ENCODE data around the gene INHBE.
A peak's percentile ranks its signal among the peaks of the same experiment; 100 is the strongest.

INHBE gene

DNA sequence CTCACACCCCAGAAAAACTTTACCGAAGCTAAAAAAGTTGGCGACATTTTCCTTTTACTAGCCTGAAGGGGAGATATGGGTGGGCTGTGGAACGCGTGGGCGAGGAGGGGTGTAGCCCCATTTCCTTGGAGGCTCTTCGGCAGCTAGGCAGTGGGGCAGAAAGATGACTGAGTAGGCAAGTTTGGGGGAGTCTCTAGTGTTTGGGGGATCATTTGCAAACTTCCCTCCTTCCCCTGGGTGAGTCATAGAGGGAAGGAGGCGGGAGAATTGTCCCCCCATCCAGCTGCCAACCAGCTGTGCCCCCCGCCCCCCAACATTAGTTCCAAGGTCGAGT lies 6.8 kb downstream of the INHBE start:
- no peak for DNase-seq

GRCh38 chr12:57462251-57462911 lies 7.3 kb downstream of the INHBE start:
- DNase-seq = peak; percentile 92

GRCh38 chr12:57462912-57463253 lies 7.8 kb downstream of the INHBE start:
- no peak for DNase-seq

DNA sequence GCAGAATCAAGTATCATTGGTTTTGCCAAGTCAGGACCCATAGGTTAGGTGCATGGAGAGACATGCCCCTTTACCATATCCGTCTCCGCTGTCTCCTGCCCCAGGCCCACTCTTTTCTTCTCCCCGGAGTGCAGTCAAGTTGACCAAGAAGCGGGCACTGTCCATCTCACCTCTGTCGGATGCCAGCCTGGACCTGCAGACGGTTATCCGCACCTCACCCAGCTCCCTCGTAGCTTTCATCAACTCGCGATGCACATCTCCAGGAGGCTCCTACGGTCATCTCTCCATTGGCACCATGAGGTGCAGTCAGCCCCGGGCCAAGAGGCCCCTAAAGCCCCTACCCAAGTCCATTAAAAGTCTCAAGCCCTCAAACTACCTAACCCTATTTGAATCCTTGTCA lies 9.5 kb downstream of the INHBE start:
- no peak for DNase-seq

- no peak for DNase-seq
Observed at GRCh38 chr12:57465030-57465746, 10.1 kb downstream of the INHBE start.

DNA sequence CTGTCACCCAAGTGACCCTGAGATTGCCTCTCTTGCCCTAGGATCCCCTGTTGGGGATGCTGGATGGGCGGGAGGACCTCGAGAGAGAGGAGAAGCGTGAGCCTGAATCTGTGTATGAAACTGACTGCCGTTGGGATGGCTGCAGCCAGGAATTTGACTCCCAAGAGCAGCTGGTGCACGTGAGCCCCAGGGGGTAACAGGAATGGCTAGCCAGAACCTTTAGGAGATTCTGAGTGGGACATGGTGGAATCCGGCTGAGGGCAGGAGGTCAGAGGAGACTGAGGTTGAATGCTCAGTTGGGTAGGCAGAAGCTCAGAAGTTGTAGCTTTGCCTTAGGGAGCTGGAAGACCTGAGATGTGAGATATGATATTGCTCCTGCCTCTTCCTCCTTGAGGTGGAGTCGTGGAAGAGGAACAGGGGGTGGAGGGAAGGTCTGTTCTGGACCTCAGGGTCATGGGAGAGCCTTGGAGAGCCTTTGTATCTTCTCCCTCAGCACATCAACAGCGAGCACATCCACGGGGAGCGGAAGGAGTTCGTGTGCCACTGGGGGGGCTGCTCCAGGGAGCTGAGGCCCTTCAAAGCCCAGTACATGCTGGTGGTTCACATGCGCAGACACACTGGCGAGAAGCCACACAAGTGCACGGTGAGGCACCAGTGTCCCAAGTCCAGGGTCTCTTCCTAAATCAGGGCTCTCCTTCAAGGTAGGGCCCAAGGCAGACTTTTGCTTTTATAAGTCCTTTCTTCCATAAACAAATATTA lies 10.8 kb downstream of the INHBE start:
- no peak for DNase-seq

DNA sequence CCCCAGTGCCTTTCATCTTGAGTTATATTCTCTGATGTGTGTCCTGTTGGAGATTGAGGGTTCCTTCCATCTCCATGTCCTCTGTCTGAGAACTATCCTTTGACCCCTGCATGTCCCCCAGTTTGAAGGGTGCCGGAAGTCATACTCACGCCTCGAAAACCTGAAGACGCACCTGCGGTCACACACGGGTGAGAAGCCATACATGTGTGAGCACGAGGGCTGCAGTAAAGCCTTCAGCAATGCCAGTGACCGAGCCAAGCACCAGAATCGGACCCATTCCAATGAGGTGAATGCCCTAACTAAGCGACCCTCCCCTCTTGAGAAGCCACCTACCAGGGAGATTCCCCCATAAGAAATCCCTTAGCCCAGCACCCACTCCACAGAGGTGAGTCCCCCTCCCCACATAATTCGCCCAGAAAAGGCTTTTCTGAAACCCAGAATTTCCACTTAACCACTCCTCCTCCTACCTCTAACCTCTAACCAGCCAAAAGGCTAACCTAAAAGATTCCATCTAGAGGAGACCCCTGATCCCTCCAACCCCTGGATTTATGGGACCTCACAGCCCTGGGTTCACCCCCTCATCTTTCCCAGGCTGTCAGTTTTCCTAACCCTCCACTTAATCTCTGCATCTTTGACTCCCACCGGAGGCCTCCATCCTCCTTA lies 12.2 kb downstream of the INHBE start:
- no peak for DNase-seq

GRCh38 chr12:57467915-57468314 lies 12.8 kb downstream of the INHBE start:
- DNase-seq = no peak

DNA sequence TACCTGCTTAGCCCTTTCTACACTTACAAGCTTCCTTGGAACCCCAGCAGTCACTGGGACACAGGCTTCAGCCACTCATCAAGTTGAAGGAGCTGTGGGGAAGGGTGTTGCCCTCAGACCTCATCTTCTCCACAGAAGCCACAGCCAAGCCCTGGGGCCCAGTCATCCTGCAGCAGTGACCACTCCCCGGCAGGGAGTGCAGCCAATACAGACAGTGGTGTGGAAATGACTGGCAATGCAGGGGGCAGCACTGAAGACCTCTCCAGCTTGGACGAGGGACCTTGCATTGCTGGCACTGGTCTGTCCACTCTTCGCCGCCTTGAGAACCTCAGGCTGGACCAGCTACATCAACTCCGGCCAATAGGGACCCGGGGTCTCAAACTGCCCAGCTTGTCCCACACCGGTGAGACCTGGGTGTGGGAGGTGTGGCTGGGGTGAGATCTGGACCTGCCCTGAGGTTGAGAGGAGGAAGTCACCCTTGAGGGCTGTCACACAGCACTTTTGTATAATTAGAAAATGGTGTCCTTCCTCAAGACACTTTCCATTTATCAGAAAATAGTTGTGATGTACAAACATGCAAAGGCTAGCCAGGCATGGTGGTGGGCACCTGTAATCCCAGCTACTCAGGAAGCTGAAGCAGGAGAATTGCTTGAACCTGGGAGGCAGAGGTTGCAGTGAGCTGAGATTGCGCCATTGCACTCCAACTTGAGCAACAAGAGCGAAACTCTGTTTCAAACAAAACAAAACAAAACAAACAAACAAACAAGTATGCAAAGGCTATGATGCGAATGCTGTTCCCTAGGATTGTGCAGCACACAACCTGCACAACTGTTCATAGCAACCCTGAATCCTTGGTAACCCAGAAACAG lies 14.4 kb downstream of the INHBE start:
- DNase-seq = no peak

DNA sequence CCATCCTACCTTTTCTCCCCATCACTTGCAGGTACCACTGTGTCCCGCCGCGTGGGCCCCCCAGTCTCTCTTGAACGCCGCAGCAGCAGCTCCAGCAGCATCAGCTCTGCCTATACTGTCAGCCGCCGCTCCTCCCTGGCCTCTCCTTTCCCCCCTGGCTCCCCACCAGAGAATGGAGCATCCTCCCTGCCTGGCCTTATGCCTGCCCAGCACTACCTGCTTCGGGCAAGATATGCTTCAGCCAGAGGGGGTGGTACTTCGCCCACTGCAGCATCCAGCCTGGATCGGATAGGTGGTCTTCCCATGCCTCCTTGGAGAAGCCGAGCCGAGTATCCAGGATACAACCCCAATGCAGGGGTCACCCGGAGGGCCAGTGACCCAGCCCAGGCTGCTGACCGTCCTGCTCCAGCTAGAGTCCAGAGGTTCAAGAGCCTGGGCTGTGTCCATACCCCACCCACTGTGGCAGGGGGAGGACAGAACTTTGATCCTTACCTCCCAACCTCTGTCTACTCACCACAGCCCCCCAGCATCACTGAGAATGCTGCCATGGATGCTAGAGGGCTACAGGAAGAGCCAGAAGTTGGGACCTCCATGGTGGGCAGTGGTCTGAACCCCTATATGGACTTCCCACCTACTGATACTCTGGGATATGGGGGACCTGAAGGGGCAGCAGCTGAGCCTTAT lies 15.3 kb downstream of the INHBE start:
- no peak for DNase-seq

DNA sequence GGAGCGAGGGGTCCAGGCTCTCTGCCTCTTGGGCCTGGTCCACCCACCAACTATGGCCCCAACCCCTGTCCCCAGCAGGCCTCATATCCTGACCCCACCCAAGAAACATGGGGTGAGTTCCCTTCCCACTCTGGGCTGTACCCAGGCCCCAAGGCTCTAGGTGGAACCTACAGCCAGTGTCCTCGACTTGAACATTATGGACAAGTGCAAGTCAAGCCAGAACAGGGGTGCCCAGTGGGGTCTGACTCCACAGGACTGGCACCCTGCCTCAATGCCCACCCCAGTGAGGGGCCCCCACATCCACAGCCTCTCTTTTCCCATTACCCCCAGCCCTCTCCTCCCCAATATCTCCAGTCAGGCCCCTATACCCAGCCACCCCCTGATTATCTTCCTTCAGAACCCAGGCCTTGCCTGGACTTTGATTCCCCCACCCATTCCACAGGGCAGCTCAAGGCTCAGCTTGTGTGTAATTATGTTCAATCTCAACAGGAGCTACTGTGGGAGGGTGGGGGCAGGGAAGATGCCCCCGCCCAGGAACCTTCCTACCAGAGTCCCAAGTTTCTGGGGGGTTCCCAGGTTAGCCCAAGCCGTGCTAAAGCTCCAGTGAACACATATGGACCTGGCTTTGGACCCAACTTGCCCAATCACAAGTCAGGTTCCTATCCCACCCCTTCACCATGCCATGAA lies 16.0 kb downstream of the INHBE start:
- no peak for DNase-seq

DNA sequence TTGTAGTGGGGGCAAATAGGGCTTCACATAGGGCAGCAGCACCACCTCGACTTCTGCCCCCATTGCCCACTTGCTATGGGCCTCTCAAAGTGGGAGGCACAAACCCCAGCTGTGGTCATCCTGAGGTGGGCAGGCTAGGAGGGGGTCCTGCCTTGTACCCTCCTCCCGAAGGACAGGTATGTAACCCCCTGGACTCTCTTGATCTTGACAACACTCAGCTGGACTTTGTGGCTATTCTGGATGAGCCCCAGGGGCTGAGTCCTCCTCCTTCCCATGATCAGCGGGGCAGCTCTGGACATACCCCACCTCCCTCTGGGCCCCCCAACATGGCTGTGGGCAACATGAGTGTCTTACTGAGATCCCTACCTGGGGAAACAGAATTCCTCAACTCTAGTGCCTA lies 16.6 kb downstream of the INHBE start:
- DNase-seq = no peak

DNA sequence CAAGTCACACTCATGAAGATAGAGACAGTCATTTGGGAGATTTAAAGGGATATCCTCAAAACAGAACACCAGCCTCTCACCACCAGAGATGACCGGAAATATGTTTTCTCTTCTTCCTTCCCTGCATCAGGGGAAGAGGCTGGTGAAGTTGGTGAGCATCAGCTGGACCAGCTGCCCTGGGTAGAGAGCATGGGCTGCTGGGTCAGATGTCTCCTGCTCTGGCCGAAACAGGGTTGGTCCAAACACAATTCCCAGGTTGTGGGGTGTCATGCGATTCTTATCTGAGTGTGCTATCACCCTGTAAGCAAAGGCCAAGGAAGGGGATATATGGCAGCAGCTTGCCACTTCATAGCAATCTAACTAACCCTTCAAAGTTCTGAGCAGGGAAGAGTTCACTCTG lies 17.3 kb downstream of the INHBE start:
- no peak for DNase-seq

- DNase-seq = no peak
Observed at GRCh38 chr12:57473392-57473791, 18.3 kb downstream of the INHBE start.

- no peak for DNase-seq
Observed at GRCh38 chr12:57473886-57474285, 18.8 kb downstream of the INHBE start.

GRCh38 chr12:57474430-57474829 lies 19.3 kb downstream of the INHBE start:
- DNase-seq = no peak

GRCh38 chr12:57474862-57475261 lies 19.8 kb downstream of the INHBE start:
- no peak for DNase-seq

DNA sequence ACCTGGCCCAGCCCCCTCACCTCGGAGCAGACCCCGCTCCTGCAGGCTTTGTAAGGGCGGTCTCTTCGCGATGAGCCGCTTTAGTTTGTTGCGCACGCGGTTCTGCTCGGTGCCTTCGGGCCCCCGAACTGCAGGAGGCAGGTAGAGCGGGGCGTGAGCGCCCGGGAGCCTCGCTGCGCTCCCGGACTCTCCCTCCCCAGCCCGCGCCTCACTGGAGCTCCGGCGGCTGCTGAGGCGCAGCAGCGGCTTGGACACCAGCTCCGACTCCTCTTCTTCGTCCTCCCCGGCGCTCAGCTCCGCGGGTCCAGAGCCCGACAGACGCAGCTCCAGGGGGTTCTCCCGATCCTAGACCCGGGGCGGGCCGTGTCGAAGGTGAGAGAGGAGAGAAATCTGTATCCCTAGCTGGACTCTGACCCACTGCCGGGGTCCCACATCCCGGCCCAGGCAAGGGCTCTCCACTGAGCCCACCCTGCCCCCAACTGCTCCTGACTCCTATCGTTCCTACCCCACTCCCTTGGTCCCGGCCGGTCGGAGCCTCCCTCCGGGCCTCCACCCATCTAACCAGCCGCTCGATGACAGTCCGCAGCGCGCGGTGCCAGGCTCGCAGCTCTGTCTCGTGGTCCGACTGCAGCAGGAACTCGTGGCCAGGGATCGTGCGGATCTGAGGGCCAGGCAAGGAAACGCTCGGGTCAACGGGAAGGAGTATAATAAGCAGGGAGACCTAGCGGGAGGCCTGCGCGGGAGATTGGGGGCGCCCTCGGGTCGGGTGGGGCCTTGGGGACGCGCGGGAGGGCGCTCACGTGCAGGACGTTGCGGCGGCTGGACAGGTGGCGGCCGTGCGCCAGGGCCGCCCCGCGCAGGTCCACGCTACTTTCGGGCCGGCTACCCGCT lies 20.4 kb downstream of the INHBE start:
- no peak for DNase-seq

- DNase-seq = peak; percentile 80
Observed at GRCh38 chr12:57476162-57476992, 21.3 kb downstream of the INHBE start.

All from stimulated activated CD4-positive, alpha-beta T cell treated with anti-CD3 and anti-CD28 coated beads, Interleukin-4, amount 100 ng/mL, for 24 hours (primary cell).